Measurements from ENCODE around the gene SDHAF4.
A peak's percentile ranks its signal among the peaks of the same experiment; 100 is the strongest.
"Not testable (repeated sequence)": the region's sequence is repeated elsewhere in the genome, so short reads cannot be mapped to it uniquely, and the experiment has no call there.

The SDHAF4 gene
- total RNA-seq = 5.0 to 21.8 (median 13.4) reads per million in 18 experiments

- peak; percentile 86 to 91 for DNase-seq
Observed at GRCh38 chr6:70566751-70567382, at the start of gene SDHAF4. Gene SDHAF4 (plus strand): TSS chr6:70566930. CDS start chr6:70566941, 11 bp downstream.

GRCh38 chr6:70518723-70519122 lies 48.0 kb upstream of the SDHAF4 start:
- no peak for DNase-seq

- peak; percentile 19 to 25 for DNase-seq
Observed at GRCh38 chr6:70520575-70520974, 46.2 kb upstream of the SDHAF4 start.

GRCh38 chr6:70524721-70525286 lies 41.9 kb upstream of the SDHAF4 start:
- no peak for DNase-seq

GRCh38 chr6:70527071-70527737 lies 39.5 kb upstream of the SDHAF4 start:
- no peak for DNase-seq

GRCh38 chr6:70530023-70530422 lies 36.7 kb upstream of the SDHAF4 start:
- DNase-seq = no peak

- DNase-seq = no peak
Observed at GRCh38 chr6:70531133-70531532, 35.6 kb upstream of the SDHAF4 start.

- DNase-seq = peak in 1 of 2 donors; percentile 38
Observed at GRCh38 chr6:70537266-70537665, 29.5 kb upstream of the SDHAF4 start.

GRCh38 chr6:70538376-70538775 lies 28.4 kb upstream of the SDHAF4 start:
- peak; percentile 70 to 91 for DNase-seq

- no peak for DNase-seq
Observed at GRCh38 chr6:70547313-70547712, 19.4 kb upstream of the SDHAF4 start.

- no peak for DNase-seq
Observed at GRCh38 chr6:70547905-70548304, 18.8 kb upstream of the SDHAF4 start.

GRCh38 chr6:70549327-70549726 lies 17.4 kb upstream of the SDHAF4 start:
- no peak for DNase-seq

GRCh38 chr6:70551566-70551965 lies 15.2 kb upstream of the SDHAF4 start:
- DNase-seq = no peak

- not testable (repeated sequence) for DNase-seq
Observed at GRCh38 chr6:70552286-70552940, 14.3 kb upstream of the SDHAF4 start.

GRCh38 chr6:70552974-70553373 lies 13.8 kb upstream of the SDHAF4 start:
- DNase-seq = no peak

- no peak for DNase-seq
Observed at GRCh38 chr6:70557998-70558397, 8.7 kb upstream of the SDHAF4 start.

GRCh38 chr6:70562401-70562800 lies 4.3 kb upstream of the SDHAF4 start:
- DNase-seq = not testable (repeated sequence)

GRCh38 chr6:70563530-70563929 lies 3.2 kb upstream of the SDHAF4 start:
- DNase-seq = no peak

GRCh38 chr6:70574643-70575042 lies 7.9 kb downstream of the SDHAF4 start:
- DNase-seq = no peak

- no peak for DNase-seq
Observed at GRCh38 chr6:70575899-70576495, 9.3 kb downstream of the SDHAF4 start.

- no peak for DNase-seq
Observed at GRCh38 chr6:70586114-70586513, 19.4 kb downstream of the SDHAF4 start.

- no peak for DNase-seq
Observed at GRCh38 chr6:70590400-70590799, 23.7 kb downstream of the SDHAF4 start.
